Effector CD8-positive, alpha-beta T cell (primary cell): Measurements from ENCODE around the gene MFAP3L.

Source experiments
- DNase-seq: peaks from one replicate; lab custom pipeline; 2025; lab: John Stamatoyannopoulos, UW

Gene MFAP3L

DNA sequence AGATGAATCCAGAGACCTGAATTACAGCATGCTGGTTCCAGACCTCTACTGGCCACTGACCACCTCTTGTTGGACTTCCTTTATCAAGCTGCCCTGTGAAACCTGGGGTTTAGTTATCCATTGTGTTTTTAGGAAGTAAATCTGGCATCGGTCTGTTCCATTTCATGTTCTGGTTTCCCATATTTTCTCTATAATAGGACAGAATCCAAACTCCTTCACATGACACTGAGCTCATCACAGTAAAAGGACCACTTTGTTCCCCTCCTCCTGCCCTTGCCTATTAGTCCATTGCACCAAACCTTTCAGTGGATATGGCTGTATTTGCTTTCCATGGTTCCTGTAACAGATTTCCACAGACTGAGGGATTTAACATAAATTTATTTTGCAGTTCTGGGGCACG is 4.0 kb downstream of the MFAP3L start:
- DNase-seq, result no peak

- DNase-seq, result no peak
These were observed 8.9 kb downstream of the MFAP3L start for GRCh38 chr4:170017252-170017651.

DNA sequence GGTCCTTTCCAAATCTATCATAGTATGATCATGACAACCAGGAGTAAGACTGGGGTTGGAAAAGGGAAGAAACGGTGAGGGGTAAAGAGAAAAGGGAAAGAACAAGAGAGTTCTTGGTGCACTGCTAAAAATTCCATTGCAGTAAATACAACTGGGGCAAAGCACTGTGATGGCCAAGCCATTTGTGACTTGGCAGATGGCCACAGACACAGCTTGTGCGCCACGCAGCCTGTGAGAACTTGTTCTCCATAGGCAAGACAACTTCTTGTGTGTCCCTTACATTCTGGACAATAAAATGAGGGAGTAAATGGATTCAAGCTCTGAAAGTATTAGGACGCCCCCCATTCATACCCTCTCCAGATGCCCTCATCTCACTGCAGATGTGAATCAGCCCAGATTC is 10.9 kb downstream of the MFAP3L start:
- DNase-seq, result no peak

- no peak for DNase-seq
These were observed 11.7 kb downstream of the MFAP3L start for GRCh38 chr4:170014359-170015011.

- no peak for DNase-seq
These were observed 13.6 kb downstream of the MFAP3L start for GRCh38 chr4:170012629-170012958.

GRCh38 chr4:170011921-170012628 is 14.1 kb downstream of the MFAP3L start:
- no peak for DNase-seq

DNA sequence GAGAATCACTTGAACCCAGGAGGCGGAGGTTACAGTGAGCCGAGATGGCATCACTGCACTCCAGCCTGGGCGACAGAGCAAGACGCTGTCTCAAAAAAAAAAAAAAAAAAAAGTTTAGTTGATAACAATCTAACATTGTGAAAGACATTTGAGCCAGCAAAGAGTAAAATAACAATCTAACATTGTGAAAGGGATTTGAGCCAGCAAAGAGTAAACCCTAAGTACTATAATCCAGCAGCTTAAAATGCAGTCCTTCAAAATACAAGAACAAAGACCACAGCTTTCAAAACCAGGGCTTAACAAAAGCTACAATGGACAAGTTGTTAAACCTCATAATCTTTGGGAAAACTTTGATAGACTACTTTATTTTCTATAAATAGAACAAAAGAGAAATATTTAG is 16.9 kb downstream of the MFAP3L start:
- DNase-seq, result no peak

DNA sequence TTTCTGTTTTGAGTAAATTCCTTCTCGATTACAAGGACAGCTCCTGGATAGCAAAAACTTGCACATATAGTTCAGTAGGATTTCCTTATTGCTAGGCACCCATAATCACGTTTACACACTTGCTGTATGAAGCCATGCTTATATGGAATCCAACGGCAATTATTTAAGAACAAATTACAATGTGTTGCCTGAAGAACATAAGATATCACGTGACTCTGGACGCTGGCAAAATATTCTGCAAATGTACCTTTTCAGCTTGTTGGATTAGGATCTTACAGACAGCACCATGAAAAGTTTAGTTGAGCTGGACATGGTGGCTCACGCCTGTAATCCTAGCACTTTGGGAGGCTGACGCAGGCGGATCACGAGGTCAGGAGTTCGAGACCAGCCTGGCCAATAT is 17.4 kb downstream of the MFAP3L start:
- DNase-seq, result no peak

DNA sequence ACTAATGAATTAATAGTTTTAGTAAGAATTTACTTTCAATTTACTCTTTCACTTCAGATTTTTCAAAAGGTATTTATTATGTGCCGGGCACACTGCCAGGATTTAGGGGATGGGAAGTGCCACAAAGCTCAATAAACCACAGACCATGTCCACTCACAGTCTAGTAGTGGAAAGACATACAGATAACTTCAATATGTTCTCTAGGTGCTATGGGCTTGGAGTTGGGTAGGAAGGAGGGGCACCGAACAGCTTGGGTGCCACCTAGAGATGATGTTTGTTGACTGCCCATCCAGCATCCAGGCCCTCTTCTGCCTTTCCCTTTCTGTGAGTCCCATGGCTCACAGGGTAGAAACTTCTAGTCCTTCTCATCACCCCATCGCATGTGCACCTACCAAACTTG is 17.8 kb downstream of the MFAP3L start:
- no peak for DNase-seq

DNA sequence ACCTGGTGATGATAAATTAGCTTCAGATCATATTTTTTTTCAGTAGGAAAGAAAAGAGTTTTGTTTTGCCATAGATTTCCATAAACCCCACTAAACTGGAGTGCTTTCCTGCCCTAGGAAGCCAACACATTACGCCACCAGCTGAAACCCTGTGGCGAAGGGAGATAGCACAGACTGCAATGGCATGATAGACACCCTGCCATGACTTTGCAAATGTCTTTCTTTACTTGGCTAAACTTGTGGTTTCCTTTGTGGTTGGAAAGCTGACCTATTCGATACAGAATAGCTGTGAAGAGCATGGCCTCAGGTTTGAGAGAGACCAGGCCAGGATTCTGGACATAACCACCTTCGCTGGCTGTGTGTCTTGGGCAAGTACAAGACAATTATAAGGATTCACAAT is 19.1 kb downstream of the MFAP3L start:
- DNase-seq, result no peak

GRCh38 chr4:170005472-170005871 is 20.7 kb downstream of the MFAP3L start:
- no peak for DNase-seq

DNA sequence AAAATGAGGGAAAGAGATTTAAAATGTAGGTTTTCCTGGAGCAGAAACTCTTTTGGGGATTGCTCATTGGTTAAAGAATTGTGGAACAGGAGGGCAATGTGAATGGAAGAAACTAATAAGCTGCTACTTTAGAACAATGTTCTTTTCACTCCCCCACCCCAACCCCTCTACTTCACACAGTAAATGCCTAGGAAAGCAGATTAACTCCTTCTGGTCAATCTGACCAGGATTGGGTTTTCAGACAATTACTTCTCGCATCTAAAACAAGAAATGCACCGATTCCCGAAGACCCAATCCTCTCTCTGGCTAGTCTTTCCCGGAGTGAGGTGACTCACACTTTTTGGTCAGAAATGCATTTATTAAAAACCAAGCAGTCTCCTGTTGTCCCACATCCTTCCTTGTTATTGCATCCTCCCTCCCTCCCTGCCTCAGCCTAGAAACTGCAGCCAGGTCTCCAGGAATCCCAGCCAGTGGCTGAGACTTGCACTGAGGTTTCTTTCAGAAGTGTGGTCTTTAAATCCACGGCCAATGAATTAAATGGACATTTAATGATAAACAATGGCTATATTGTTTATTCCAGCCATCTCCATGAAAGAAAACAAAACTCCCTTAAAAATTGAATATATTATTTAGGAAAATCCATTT is 21.4 kb downstream of the MFAP3L start:
- DNase-seq, result no peak

DNA sequence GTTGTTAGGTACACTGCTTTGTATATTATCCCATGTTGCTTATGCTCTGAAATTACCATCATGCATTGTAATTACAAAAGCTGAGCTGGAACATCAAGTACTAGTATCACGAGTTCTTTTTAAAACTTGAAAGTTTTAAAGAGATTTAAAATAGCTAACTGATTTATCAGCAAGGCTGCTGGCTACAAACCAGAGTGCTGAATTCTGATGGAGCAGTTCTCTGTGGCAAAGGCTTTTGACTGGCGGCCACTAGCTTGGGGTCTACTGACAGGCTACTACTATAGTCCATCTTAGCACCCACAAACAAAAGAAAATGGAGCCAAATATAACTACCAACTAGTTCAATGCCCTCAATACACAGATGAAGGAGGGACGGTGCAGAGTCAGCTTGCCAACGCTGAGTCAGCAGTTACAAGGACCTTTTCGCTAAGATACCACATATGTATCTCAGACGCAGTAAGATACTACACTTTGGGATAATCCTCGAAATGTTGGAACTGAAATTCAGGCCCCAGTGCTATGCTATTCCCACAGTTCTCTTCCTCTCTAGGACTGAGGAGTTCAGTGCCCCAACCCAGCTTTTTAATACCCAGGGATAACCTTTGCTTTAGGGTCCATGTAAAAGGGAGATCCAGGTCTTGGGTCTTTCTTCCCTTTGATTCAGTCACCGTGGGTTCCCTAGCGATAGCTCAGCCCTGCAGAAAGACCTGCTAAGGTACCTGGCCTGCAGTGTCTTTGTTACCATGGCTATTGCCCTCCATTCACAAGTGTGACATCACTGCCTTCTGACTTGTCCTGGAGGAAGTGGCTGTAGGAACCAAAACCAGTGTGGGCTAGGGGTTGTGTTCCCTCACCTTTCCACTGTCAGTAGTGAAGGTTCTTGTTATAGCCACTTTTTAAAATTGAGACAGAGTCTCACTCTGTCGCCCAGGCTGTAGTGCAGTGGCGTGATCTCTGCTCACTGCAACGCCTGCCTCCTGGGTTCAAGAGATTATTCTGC is 22.8 kb downstream of the MFAP3L start:
- no peak for DNase-seq

- no peak for DNase-seq
These were observed 24.4 kb downstream of the MFAP3L start for GRCh38 chr4:170001745-170002267.

DNA sequence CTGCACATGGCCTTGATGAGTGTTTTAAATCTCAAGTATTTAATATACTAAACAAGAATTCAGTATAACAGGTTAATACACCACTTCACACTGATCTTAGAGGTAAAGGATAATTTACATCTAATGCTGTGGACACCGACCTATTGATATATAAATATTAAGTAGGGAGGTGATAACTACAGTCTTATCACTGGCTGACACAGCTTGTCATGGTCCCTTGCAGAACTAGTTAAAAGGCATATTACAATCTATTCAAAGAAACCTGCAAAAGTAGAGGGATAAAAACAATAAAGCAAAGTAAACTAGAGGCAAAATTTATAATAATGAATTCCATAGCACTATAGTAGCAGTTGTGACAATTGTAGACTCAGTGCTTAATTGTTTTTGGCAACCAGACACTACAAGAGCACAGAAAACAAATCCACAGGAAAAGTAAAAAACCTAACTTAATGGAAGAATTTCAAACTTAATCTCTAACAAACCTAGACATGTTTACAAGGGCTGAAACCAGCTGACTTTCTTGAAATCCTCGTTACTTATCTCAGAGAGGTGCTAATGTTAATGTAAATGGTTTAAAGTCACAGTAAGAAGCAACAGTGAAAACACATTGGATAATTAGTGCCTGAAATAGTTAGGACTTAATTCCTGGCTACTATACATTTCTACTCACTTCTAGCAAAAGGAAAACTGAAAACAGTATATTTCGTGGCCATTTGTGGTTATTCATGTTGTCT is 25.0 kb downstream of the MFAP3L start:
- no peak for DNase-seq

GRCh38 chr4:169999923-170000322 is 26.3 kb downstream of the MFAP3L start:
- no peak for DNase-seq

DNA sequence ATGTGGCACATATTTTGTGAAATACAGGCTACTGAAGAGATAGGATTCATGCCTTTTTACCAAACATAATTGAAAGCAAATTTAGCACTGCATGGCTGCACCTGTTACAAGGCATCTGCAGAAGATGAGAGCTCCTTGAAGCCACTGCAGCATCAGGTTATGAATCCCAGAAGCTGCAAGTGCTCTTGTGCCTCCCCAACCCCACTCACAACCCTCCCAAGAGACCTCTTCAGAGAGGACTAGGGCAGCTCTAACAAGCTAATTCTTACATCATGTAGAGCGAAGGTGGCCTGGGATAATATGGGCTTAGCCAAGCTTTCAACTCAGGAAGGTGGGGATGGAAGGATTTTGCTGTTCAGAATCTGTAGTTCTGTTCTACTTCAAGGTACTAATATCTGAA is 27.2 kb downstream of the MFAP3L start:
- no peak for DNase-seq

DNA sequence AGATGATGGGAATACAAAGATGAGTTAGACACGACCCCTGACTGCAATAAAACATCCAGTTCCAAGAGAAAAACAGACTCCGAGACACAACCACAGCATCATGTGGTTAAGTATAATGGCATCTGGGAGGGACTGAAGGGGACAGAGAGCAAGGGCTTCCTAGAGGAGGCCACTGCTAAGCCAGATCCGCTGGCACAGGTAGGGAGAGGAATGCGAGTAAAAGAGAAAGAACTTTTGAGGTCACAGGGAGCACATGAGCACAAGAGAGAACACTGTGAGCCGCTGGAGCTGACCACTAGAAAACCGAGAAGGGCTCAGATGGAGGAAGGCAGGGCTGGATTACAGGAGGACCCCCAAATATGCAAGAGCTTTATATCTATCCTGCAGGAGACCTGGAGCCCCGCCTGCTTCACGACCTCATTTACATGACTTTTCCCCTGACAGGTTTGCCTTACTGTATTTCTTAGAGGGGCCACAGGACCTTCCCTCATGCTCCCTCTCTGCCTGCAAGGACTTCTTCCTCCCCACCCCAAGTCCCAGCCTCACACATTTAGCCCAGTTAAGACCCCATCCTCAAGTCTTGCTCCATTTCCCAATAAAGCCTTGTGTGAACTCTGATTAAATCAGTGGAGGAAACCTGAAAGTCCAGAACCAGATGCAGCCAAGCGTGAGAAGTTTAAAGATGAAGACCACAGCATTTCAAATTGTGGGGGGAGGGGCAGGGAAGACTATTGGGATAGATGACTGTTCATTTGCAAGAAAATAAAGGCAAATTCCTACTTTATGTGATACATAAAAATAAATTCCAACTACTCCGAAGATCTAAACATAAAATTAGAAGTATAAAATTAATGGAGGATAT is 29.6 kb downstream of the MFAP3L start:
- no peak for DNase-seq

- no peak for DNase-seq
These were observed 32.7 kb downstream of the MFAP3L start for GRCh38 chr4:169993531-169993930.

- DNase-seq, result no peak
These were observed 37.9 kb downstream of the MFAP3L start for GRCh38 chr4:169988252-169988651.
